ENCODE data around the gene SCCPDH.

DNA sequence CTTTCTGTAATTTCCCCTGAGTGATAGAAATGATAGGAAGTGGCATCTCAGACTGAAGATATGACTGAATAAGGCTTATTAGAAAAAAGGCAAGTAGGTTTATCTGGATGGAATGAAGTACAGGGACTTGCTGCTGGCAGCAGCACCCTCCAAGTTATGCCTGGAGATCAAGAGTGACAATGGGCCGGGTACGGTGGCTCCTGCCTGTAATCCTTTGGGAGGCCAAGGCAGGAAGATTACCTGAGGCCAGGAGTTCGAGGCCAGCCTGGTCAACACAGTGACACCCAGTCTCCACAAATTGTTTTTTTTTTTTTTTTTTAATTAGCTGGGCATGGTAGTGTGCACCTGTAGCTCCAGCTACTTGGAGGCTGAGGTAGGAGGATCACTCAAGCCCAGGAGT, 87.8 kb downstream of the SCCPDH start:
- TF ChIP-seq CTCF (IDR thresholded peaks at IDR 0.05) (no peak), POLR2A (IDR thresholded peaks at IDR 0.05) (no peak)
